Measurements from ENCODE around the gene LRRFIP1.

- no peak for TF ChIP-seq RAD21 (IDR thresholded peaks at IDR 0.05; ENCODE audit: low read depth)
- TF ChIP-seq TAF1 (IDR thresholded peaks at IDR 0.05; ENCODE audit: low read depth), result no peak
Observed at GRCh38 chr2:237596520-237597195, 30.7 kb upstream of the LRRFIP1 start.
